ENCODE data around the gene RTL1. TPM values are rescaled to one million over a fixed set of nuclear protein-coding genes. Genes with fewer than 3 reads are reported as not detected.

RTL1 gene
- total RNA-seq, 1 donor from 2014 or later, result 0.15 TPM

DNA sequence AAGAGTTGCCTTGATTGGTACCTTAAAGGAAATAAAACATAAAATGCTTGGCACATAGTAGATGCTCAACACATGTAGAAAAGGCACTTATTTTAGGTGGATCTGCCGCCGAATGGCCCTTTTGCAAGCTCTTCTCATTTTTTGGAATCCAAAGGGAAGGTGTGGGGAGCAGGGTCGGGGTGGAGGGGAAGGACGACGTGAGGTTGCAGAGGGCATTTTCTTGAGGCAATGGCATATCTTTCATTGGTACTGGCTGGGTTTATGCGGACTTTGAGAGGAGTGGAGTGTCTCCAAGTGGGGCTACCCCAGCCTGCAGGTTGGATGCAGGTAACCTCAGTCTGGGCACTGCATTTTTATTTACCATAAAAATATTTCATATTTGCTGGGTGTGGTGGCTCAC lies 8.1 kb downstream of the RTL1 start:
- H3K27ac Mint-ChIP-seq, result no peak overlapping the region
- Histone ChIP-seq H4K20me1 (ENCODE audit: low read depth) (no peaks in the 10 kb centered on the region), H2AFZ (replicated peaks) (no peak overlapping the region), H3K4me3 (no peak overlapping the region), H3K9me3 (ENCODE audit: low read depth) (no peaks in the 10 kb centered on the region), H3K9ac (no peak overlapping the region), H3K79me2 (ENCODE audit: low read depth) (no peaks in the 10 kb centered on the region), H3K27me3 (no peaks in the 10 kb centered on the region), H3K27ac (no peak overlapping the region), H3K36me3 (no peaks in the 10 kb centered on the region), H3K4me2 (no peak overlapping the region), H3K4me1 (peaks cover 46% of the 10 kb centered on the region), H3F3A (ENCODE audit: low read depth) (peaks cover 29% of the 10 kb centered on the region)
- no peak for DNase-seq (ENCODE audit: low spot score)
- TF ChIP-seq, protein P1, sequence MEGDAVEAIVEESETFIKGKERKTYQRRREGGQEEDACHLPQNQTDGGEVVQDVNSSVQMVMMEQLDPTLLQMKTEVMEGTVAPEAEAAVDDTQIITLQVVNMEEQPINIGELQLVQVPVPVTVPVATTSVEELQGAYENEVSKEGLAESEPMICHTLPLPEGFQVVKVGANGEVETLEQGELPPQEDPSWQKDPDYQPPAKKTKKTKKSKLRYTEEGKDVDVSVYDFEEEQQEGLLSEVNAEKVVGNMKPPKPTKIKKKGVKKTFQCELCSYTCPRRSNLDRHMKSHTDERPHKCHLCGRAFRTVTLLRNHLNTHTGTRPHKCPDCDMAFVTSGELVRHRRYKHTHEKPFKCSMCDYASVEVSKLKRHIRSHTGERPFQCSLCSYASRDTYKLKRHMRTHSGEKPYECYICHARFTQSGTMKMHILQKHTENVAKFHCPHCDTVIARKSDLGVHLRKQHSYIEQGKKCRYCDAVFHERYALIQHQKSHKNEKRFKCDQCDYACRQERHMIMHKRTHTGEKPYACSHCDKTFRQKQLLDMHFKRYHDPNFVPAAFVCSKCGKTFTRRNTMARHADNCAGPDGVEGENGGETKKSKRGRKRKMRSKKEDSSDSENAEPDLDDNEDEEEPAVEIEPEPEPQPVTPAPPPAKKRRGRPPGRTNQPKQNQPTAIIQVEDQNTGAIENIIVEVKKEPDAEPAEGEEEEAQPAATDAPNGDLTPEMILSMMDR (IDR thresholded peaks at IDR 0.05), result no peak
- TF ChIP-seq EZH2phosphoT487 (IDR thresholded peaks at IDR 0.05) (no peak), EZH2 (IDR thresholded peaks at IDR 0.05) (no peak)
- H3K36me3 Mint-ChIP-seq, result no peaks in the 10 kb centered on the region
- peaks cover 49% of the 10 kb centered on the region for H3K4me1 Mint-ChIP-seq
- H3K4me3 Mint-ChIP-seq, result no peak overlapping the region
- H3K27me3 Mint-ChIP-seq (ENCODE audit: insufficient read depth, low read depth), result peaks cover 9% of the 10 kb centered on the region
- H3K9me3 Mint-ChIP-seq, result no peaks in the 10 kb centered on the region

DNA sequence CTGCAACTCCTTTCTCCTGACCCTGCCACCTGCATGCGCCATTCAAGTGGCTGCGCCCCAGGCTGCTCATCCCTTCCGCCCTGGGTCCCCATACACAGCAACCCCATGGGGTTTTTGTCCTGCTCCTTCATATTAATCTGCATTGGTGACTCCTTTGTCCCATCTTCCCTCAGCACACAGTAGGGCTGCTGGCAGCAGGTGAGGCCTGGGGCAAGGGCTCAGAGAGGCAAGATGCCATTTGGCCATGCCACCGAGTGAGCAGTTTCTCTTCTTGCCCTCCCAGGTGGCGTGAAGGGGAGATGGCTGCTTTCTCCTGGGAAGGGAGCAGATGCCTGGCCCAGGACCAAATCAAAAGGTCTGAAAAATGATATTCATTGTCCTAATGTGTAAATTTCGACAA lies 9.1 kb downstream of the RTL1 start:
- Histone ChIP-seq H2AFZ (replicated peaks) (no peak overlapping the region), H3K27me3 (no peaks in the 10 kb centered on the region), H3K9ac (no peak overlapping the region), H3K27ac (no peak overlapping the region), H3K4me2 (no peak overlapping the region), H3K36me3 (no peaks in the 10 kb centered on the region), H3K79me2 (ENCODE audit: low read depth) (no peaks in the 10 kb centered on the region), H3F3A (ENCODE audit: low read depth) (peaks cover 20% of the 10 kb centered on the region), H3K4me1 (peaks cover 36% of the 10 kb centered on the region), H4K20me1 (ENCODE audit: low read depth) (no peaks in the 10 kb centered on the region), H3K9me3 (ENCODE audit: low read depth) (no peaks in the 10 kb centered on the region), H3K4me3 (no peak overlapping the region)
- Mint-ChIP-seq H3K9me3 (no peaks in the 10 kb centered on the region), H3K4me3 (no peak overlapping the region), H3K27ac (no peak overlapping the region), H3K27me3 (ENCODE audit: insufficient read depth, low read depth) (peaks cover 9% of the 10 kb centered on the region), H3K4me1 (peaks cover 39% of the 10 kb centered on the region), H3K36me3 (no peaks in the 10 kb centered on the region)
- TF ChIP-seq EZH2 (IDR thresholded peaks at IDR 0.05), result no peak
- TF ChIP-seq, protein P1 (IDR thresholded peaks at IDR 0.05), result no peak
- no peak for TF ChIP-seq EZH2phosphoT487 (IDR thresholded peaks at IDR 0.05)
- no peak for DNase-seq (ENCODE audit: low spot score)

DNA sequence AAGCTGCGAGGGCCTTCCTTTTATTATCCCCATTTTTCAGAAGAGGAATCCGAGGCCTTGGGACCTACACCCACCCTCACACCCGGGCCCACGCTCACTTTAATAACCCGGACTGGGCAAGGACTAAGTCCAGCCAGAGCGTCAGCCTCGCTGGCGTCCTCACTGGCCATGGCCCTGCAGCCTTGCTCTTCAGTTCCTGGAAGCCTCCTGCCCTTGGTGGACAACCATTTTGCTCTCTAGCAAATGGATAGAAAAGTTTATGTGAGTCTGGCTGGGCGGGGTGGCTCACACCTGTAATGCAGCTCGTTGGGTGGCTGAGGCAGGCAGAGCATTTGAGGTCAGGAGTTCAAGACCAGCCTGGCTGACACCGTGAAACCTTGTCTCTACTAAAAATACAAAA lies 9.8 kb downstream of the RTL1 start:
- H3K36me3 ChIP-seq, result no peaks in the 10 kb centered on the region
- H3K4me2 ChIP-seq, result no peak overlapping the region
- H3K9me3 ChIP-seq (ENCODE audit: low read depth), result no peaks in the 10 kb centered on the region
- no peak overlapping the region for H3K27ac ChIP-seq
- TF ChIP-seq, protein P1 (IDR thresholded peaks at IDR 0.05), result no peak
- TF ChIP-seq EZH2 (IDR thresholded peaks at IDR 0.05), result no peak
- no peak for TF ChIP-seq EZH2phosphoT487 (IDR thresholded peaks at IDR 0.05)
- H3K4me1 ChIP-seq, result peaks cover 29% of the 10 kb centered on the region
- H3F3A ChIP-seq (ENCODE audit: low read depth), result peaks cover 13% of the 10 kb centered on the region
- H3K36me3 Mint-ChIP-seq, result no peaks in the 10 kb centered on the region
- no peaks in the 10 kb centered on the region for H4K20me1 ChIP-seq (ENCODE audit: low read depth)
- no peaks in the 10 kb centered on the region for H3K79me2 ChIP-seq (ENCODE audit: low read depth)
- DNase-seq (ENCODE audit: low spot score), result no peak
- no peak overlapping the region for H3K27ac Mint-ChIP-seq
- peaks cover 5% of the 10 kb centered on the region for H3K27me3 Mint-ChIP-seq (ENCODE audit: insufficient read depth, low read depth)
- H3K9me3 Mint-ChIP-seq, result no peaks in the 10 kb centered on the region
- H3K4me3 Mint-ChIP-seq, result no peak overlapping the region
- H3K27me3 ChIP-seq, result no peaks in the 10 kb centered on the region
- no peak overlapping the region for H2AFZ ChIP-seq (replicated peaks)
- peaks cover 35% of the 10 kb centered on the region for H3K4me1 Mint-ChIP-seq
- H3K4me3 ChIP-seq, result no peak overlapping the region
- H3K9ac ChIP-seq, result no peak overlapping the region
